Suppressor macrophage treated with lipopolysaccharide for 4 hours (primary cell): ENCODE results near the gene NDFIP1.
"Not testable (repeated sequence)": the region's sequence is repeated elsewhere in the genome, so short reads cannot be mapped to it uniquely, and the experiment has no call there.

Source experiments
- DNase-seq: peaks from one replicate; pipeline ENCODE4 v3.0.0-alpha.2; 2020

Gene NDFIP1

GRCh38 chr5:142120247-142120935, 11.8 kb downstream of the NDFIP1 start:
- no peak for DNase-seq

GRCh38 chr5:142122121-142122520, 13.5 kb downstream of the NDFIP1 start:
- DNase-seq, result no peak

- DNase-seq, result no peak
Measured at GRCh38 chr5:142125378-142125777, 16.8 kb downstream of the NDFIP1 start.

- no peak for DNase-seq
Measured at GRCh38 chr5:142125963-142126362, 17.4 kb downstream of the NDFIP1 start.

DNA sequence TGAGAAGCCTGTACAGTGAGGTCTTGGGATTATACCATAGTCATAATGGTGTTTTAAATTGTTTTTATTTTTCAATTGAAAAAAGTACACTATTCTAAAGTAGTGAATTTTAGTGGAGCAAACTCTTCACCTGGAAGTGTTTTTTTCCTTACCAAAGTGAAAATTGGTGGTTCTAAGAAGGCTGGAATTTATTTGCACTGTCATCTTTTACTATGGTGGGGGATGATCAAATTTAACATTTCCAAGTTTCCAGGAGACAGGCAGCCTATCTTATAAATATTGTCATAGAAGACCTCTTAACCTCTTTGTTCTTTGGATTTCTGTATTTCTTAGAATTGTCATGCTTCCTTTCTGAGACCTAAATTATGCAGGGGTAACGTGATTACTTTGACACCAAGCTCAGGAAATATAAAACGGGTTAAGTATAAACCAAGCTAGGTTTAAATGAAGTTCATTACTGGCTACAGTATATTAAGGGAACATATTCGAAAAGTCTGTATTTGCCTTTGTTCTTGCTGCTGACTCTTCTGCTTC, 20.2 kb downstream of the NDFIP1 start:
- no peak for DNase-seq

DNA sequence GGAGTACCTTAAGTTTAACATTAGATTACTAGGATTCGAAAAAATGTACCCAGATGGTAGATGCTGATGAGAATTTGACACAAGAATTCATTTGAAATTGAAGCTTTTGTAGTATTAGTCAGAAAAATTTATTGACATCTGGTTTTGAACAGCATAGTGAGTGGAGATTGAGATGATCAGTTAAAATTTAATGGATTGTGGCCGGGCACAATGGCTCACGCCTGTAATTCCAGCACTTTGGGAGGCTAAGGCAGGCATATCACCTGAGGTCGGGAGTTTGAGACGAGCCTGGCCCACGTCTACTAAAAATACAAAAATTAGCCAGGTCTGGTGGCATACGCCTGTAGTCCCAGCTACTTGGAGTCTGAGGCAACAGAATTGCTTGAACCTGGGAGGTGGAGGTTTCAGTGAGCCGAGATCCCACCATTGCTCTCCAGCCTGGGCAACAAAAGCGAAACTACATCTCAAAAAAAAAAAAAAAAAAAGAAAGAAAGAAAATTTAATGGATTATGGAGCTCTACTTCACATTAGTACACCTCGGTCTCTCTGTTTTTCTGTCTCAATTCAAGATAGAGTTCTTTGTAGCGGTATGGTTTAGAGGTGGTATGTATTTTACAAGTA, 21.0 kb downstream of the NDFIP1 start:
- DNase-seq, result no peak

DNA sequence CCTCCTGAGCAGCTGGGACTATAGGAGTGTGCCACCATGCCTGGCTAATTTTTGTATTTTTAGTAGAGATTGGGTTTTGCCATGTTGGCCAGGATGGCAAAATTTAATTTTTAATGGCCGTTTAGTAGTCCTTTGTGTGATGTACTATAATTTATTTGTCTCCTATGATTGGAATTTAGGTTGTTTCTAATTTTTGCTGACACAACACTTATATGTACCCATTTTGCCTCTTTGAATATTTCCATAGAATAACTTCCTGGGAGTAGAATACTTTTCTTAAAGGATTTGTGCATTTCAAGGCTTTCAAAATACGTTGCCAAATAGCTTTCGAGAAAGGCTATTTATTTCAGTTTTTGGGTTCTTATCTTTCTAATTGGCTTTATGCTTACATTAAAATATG, 22.8 kb downstream of the NDFIP1 start:
- no peak for DNase-seq

DNA sequence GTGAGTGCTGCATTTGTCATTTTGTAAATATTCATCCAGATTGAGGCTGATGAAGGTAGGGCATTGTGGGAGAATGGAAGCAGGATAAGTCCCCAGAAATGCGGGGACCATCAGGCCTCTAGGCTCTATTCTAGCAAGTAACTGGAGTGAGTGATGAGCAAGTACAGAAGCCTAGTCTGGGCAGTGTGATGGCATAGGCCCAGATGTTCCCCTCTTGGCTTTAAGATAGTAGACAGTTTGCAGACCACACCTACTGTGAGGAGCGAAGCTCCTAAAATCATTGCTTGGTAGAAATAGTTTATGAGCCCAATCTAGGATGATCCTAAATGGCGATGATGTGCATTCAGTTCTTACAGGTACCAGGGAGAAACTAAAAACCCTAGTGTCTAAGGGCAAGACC, 24.3 kb downstream of the NDFIP1 start:
- DNase-seq, result no peak

GRCh38 chr5:142133330-142134206, 25.0 kb downstream of the NDFIP1 start:
- DNase-seq, result peak; percentile 71

DNA sequence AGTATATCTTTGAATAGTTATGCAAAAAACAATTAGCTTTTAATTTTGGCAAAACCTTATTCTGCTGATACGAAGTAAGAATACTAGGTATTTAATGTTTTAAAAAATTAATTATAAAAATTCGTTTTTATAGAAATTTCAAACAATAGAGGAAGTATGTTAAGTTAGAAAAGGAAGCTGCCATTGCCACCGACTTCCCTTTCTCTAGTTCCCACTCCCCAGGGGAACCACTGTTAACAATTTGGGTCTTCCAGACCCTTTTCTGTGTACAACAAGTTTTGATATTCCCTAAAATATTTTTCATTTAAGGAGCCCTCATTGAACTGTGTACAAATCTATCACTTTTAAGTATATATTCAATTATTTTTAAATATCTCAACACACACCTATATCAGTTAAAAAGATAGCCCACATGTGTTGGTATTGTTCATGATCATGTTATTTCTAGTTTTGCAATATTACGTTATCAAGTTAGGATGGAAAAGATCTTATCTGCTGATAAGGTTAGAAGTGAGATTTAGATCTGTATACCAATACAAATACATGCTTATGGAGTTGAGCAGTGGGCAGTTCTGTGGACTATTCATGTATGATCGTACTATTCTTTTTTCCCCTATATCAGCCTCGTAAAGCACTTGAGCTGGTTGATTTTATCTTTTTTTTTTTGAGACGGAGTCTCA, 25.9 kb downstream of the NDFIP1 start:
- no peak for DNase-seq

DNA sequence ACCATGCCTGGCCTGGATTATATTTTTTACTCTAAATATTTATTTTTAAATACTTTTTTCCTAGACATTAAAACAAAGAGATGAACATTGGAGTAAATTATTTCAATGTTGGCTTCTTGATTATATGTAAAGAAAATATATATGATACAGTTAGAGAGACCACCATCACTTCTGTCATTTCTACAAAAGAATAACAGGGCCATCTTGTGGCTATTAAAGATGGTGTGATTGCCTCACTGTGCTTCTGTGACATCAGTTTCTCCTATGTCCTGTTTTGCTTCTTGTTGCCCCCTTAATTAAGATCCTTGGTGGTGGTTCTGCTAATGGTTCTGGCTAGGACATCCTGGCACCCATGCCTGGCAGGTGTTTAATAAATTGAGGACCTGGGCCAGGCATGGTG, 32.9 kb downstream of the NDFIP1 start:
- no peak for DNase-seq

- peak; percentile 47 for DNase-seq
Measured at GRCh38 chr5:142143878-142144277, 35.3 kb downstream of the NDFIP1 start.

GRCh38 chr5:142145106-142145900, 36.7 kb downstream of the NDFIP1 start:
- peak; percentile 72 for DNase-seq

DNA sequence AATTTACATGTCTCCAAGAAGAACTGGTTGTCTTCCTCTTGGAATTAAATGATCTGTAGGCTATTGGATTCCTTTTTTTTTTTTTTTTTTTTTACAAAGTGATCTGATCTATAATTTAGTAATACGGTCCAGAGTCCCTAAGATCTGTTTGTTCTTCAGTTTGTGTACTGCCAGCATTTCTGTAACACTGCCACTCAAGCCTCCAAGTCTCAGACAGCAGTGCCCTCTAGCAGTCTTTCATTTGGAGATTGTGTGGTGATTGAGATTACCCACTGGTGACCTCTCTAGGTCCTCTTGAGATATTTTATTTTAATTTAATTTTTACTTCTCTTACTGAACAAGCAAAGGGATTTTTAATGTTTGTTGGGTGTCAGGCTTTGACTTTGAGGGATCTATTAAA, 40.8 kb downstream of the NDFIP1 start:
- no peak for DNase-seq

DNA sequence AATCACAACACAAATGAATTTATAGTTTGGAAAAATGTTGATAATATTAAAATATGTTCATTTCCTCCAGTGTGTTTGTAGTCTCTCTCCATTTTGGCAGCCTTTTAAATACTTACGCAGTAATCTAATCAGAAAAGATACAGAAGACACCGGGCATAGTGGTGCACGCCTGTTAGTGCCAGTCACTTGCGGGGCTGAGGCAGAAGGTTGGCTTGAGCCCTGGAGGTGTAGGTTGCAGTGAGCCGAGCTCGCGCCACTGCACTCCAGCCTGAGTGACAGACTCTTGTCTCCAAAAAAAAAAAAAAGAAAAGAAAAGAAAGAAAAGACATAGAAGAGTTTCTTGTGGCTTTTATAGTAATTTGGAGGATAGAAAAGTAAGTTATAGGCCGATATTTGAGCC, 41.9 kb downstream of the NDFIP1 start:
- no peak for DNase-seq

GRCh38 chr5:142151436-142152383, 43.1 kb downstream of the NDFIP1 start:
- peak; percentile 77 for DNase-seq

DNA sequence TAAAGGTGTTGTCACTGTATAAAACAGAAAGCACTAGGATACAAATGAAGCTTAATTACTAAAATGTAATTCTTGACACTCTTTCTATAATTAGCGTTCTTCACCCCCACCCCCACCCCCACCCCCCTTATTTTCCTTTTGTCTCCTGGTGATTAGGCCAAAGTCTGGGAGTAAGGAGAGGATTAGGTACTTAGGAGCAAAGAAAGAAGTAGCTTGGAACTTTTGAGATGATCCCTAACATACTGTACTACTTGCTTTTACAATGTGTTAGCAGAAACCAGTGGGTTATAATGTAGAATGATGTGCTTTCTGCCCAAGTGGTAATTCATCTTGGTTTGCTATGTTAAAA, 43.8 kb downstream of the NDFIP1 start:
- no peak for DNase-seq

- no peak for DNase-seq
Measured at GRCh38 chr5:142153674-142154448, 45.3 kb downstream of the NDFIP1 start.

- DNase-seq, result not testable (repeated sequence)
Measured at GRCh38 chr5:142154449-142154841, 45.9 kb downstream of the NDFIP1 start.

- DNase-seq, result peak; percentile 9
Measured at GRCh38 chr5:142156839-142157463, 48.4 kb downstream of the NDFIP1 start.
